ENCODE data around the gene LAP3.

The LAP3 gene

DNA sequence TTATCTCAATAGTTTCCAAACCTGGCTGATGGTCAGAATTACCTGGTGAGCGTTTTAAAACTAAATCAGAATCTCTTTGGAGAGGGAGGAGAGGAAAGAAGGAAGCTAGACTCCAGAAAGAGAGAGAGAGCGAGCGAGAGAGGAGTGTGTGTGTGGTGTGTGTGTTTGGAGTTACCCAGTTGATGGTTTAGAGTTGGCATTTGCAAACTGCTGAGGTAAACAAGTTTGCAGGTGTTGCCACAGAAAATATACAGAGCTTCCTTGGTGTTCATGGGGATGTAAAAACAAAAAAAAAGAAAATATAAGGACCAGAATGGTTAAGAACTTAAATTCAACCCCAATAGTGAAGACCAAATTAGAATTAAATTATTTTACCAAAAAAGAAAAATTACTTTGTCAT lies 26.4 kb upstream of the LAP3 start:
- Histone ChIP-seq H2AK5ac (ENCODE audit: low read depth, low read length) (no peak overlapping the region), H3K79me1 (ENCODE audit: low read depth, low read length) (no peaks in the 10 kb centered on the region), H3K36me3 (replicated peaks in 1 of 2; ENCODE audit: control insufficient read depth in 2 of 2, insufficient read depth in 2 of 2, low read length in 2 of 2) (no peaks in the 10 kb centered on the region), H3K4me2 (ENCODE audit: insufficient read depth, low read length, poor library complexity, severe bottlenecking) (no peak overlapping the region), H3K14ac (ENCODE audit: low read length) (no peak overlapping the region), H3K4ac (ENCODE audit: low read length) (no peak overlapping the region), H3K27ac (replicated peaks; ENCODE audit: low read length) (no peak overlapping the region), H2BK15ac (ENCODE audit: low read length) (no peak overlapping the region), H3K4me3 (ENCODE audit: low read length in 2 of 2) (no peak overlapping the region), H3K9me3 (replicated peaks in 1 of 2; ENCODE audit: control insufficient read depth in 2 of 2, insufficient read depth in 1 of 2, low read depth in 1 of 2, low read length in 2 of 2) (no peaks in the 10 kb centered on the region), H4K91ac (ENCODE audit: low read depth, low read length, poor library complexity) (no peak overlapping the region), H4K8ac (ENCODE audit: low read depth, low read length) (no peak overlapping the region), H3K9ac (ENCODE audit: low read depth, low read length, poor library complexity) (no peak overlapping the region), H3K27me3 (ENCODE audit: control insufficient read depth in 3 of 3, insufficient read depth in 3 of 3, low read depth in 1 of 3, low read length in 3 of 3) (peaks cover 0 to 7% (median 0%) of the 10 kb centered on the region in 3 experiments), H3K18ac (ENCODE audit: low read length) (no peak overlapping the region), H3K4me1 (ENCODE audit: control insufficient read depth in 2 of 2, insufficient read depth in 1 of 2, low read depth in 1 of 2, low read length in 2 of 2) (peaks cover 0 to 3% of the 10 kb centered on the region in 2 donors), H2BK12ac (ENCODE audit: low read length) (no peak overlapping the region), H3K23ac (ENCODE audit: low read depth, low read length, poor library complexity) (no peak overlapping the region), H2BK120ac (ENCODE audit: low read depth, low read length) (no peak overlapping the region), H2BK5ac (ENCODE audit: low read length) (no peak overlapping the region), H2AFZ (ENCODE audit: low read length) (no peak overlapping the region)
- WGBS, 2 donors (ENCODE audit: extremely low coverage in 2 of 2, insufficient read length in 2 of 2, insufficient replicate concordance in 1 of 2): 100% methylated on average over 2 of the region's 3 CpGs; no CpG with 5 or more reads in 1 of the 2 donors
- DNase-seq (ENCODE audit: low spot score): no peak

DNA sequence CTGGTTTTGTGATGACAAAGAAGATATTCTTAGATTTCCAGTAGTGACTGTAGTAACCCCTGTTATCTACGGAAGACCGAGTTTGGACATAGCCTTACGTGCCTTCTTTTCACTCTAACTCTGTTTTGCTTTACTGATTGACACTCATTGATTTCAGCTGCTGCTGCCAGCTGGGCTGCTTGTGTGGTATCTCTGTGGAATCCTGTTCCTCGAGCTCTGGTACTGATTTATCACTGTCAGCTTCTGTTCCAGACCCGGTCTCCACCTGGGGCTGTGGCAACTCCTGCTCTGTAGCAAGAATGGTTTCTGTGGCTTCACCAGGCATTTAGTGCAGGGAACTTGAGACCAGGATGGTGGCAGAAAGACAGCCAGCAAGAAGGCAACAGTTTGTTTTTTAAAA lies 24.6 kb upstream of the LAP3 start:
- peaks cover 0 to 14% (median 0%) of the 10 kb centered on the region in 3 experiments for H3K27me3 ChIP-seq (ENCODE audit: control insufficient read depth in 3 of 3, insufficient read depth in 3 of 3, low read depth in 1 of 3, low read length in 3 of 3)
- H4K91ac ChIP-seq (ENCODE audit: low read depth, low read length, poor library complexity): no peak overlapping the region
- H3K9me3 ChIP-seq (replicated peaks in 1 of 2; ENCODE audit: control insufficient read depth in 2 of 2, insufficient read depth in 1 of 2, low read depth in 1 of 2, low read length in 2 of 2): no peaks in the 10 kb centered on the region
- H2AFZ ChIP-seq (ENCODE audit: low read length): peak overlapping the region; percentile 70
- DNase-seq (ENCODE audit: low spot score): no peak
- no CpG with 5 or more reads among the region's 5 CpGs for WGBS, 2 donors (ENCODE audit: extremely low coverage in 2 of 2, insufficient read length in 2 of 2, insufficient replicate concordance in 1 of 2)
- no peak overlapping the region for H3K14ac ChIP-seq (ENCODE audit: low read length)
- H3K9ac ChIP-seq (ENCODE audit: low read depth, low read length, poor library complexity): no peak overlapping the region
- no peak overlapping the region for H4K8ac ChIP-seq (ENCODE audit: low read depth, low read length)
- H2BK120ac ChIP-seq (ENCODE audit: low read depth, low read length): no peak overlapping the region
- H2AK5ac ChIP-seq (ENCODE audit: low read depth, low read length): no peak overlapping the region
- H2BK5ac ChIP-seq (ENCODE audit: low read length): no peak overlapping the region
- no peaks in the 10 kb centered on the region for H3K79me1 ChIP-seq (ENCODE audit: low read depth, low read length)
- H3K36me3 ChIP-seq (replicated peaks in 1 of 2; ENCODE audit: control insufficient read depth in 2 of 2, insufficient read depth in 2 of 2, low read length in 2 of 2): no peaks in the 10 kb centered on the region
- H2BK15ac ChIP-seq (ENCODE audit: low read length): no peak overlapping the region
- H3K27ac ChIP-seq (replicated peaks; ENCODE audit: low read length): no peak overlapping the region
- H3K4me3 ChIP-seq (ENCODE audit: low read length in 2 of 2): no peak overlapping the region
- peaks cover 0 to 3% of the 10 kb centered on the region in 2 donors for H3K4me1 ChIP-seq (ENCODE audit: control insufficient read depth in 2 of 2, insufficient read depth in 1 of 2, low read depth in 1 of 2, low read length in 2 of 2)
- no peak overlapping the region for H3K18ac ChIP-seq (ENCODE audit: low read length)
- no peak overlapping the region for H2BK12ac ChIP-seq (ENCODE audit: low read length)
- H3K4me2 ChIP-seq (ENCODE audit: insufficient read depth, low read length, poor library complexity, severe bottlenecking): no peak overlapping the region
- H3K23ac ChIP-seq (ENCODE audit: low read depth, low read length, poor library complexity): no peak overlapping the region
- H3K4ac ChIP-seq (ENCODE audit: low read length): no peak overlapping the region

DNA sequence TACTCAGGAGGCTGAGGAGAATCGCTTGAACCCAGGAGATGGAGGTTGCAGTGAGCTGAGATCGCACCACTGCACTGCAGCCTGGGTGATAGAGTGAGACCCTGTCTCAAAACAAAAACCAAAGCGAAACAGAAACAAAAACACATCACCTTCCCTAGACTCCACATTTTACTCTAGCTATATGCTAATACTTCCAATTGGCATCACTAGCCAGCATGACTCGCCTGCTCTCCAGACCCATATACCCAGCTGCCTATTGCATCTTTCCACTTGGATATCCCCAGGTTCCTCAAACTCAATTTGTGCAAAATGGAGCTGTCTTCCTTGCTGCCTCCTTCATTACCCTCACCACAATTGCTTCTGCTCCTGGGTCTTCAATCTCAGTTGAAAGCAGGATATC lies 22.4 kb upstream of the LAP3 start:
- no peak overlapping the region for H3K27ac ChIP-seq (replicated peaks; ENCODE audit: low read length)
- no peaks in the 10 kb centered on the region for H3K9me3 ChIP-seq (replicated peaks in 1 of 2; ENCODE audit: control insufficient read depth in 2 of 2, insufficient read depth in 1 of 2, low read depth in 1 of 2, low read length in 2 of 2)
- no peak overlapping the region for H2AK5ac ChIP-seq (ENCODE audit: low read depth, low read length)
- no peak overlapping the region for H3K18ac ChIP-seq (ENCODE audit: low read length)
- H2AFZ ChIP-seq (ENCODE audit: low read length): no peak overlapping the region
- H2BK15ac ChIP-seq (ENCODE audit: low read length): no peak overlapping the region
- no peak for DNase-seq (ENCODE audit: low spot score)
- H3K36me3 ChIP-seq (replicated peaks in 1 of 2; ENCODE audit: control insufficient read depth in 2 of 2, insufficient read depth in 2 of 2, low read length in 2 of 2): no peaks in the 10 kb centered on the region
- no peak overlapping the region for H3K14ac ChIP-seq (ENCODE audit: low read length)
- WGBS, 2 donors (ENCODE audit: extremely low coverage in 2 of 2, insufficient read length in 2 of 2, insufficient replicate concordance in 1 of 2): no CpG with 5 or more reads among the region's 4 CpGs
- H4K91ac ChIP-seq (ENCODE audit: low read depth, low read length, poor library complexity): no peak overlapping the region
- H3K27me3 ChIP-seq (ENCODE audit: control insufficient read depth in 3 of 3, insufficient read depth in 3 of 3, low read depth in 1 of 3, low read length in 3 of 3): peaks cover 0 to 14% (median 0%) of the 10 kb centered on the region in 3 experiments
- no peak overlapping the region for H3K9ac ChIP-seq (ENCODE audit: low read depth, low read length, poor library complexity)
- H2BK12ac ChIP-seq (ENCODE audit: low read length): no peak overlapping the region
- H3K23ac ChIP-seq (ENCODE audit: low read depth, low read length, poor library complexity): no peak overlapping the region
- H3K4me3 ChIP-seq (ENCODE audit: low read length in 2 of 2): no peak overlapping the region
- H3K4ac ChIP-seq (ENCODE audit: low read length): no peak overlapping the region
- H3K4me2 ChIP-seq (ENCODE audit: insufficient read depth, low read length, poor library complexity, severe bottlenecking): no peak overlapping the region
- no peak overlapping the region for H4K8ac ChIP-seq (ENCODE audit: low read depth, low read length)
- no peak overlapping the region for H2BK120ac ChIP-seq (ENCODE audit: low read depth, low read length)
- no peak overlapping the region for H2BK5ac ChIP-seq (ENCODE audit: low read length)
- peaks cover 0 to 3% of the 10 kb centered on the region in 2 donors for H3K4me1 ChIP-seq (ENCODE audit: control insufficient read depth in 2 of 2, insufficient read depth in 1 of 2, low read depth in 1 of 2, low read length in 2 of 2)
- H3K79me1 ChIP-seq (ENCODE audit: low read depth, low read length): no peaks in the 10 kb centered on the region

DNA sequence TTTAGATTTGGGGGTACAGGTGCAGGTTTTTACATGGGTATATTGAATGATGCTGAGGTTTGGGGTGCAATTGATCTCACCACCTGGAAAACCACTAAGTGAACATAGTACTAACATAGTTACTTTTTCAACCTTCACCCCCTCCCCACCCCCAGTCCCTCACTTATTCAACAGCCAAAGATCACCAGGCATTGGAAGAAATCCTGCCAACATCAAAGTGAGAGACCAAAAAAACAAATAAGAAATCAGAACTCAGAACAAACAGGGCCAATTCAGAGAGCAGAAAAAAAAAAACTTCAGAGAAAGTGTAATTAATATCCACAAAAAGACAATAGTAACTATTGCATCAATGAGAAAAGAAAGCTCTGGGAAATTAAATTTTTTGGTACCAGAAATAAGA lies 20.5 kb upstream of the LAP3 start:
- Histone ChIP-seq H2BK5ac (ENCODE audit: low read length) (no peak overlapping the region), H3K4me3 (ENCODE audit: low read length in 2 of 2) (no peak overlapping the region), H3K36me3 (replicated peaks in 1 of 2; ENCODE audit: control insufficient read depth in 2 of 2, insufficient read depth in 2 of 2, low read length in 2 of 2) (no peaks in the 10 kb centered on the region), H3K23ac (ENCODE audit: low read depth, low read length, poor library complexity) (no peak overlapping the region), H4K8ac (ENCODE audit: low read depth, low read length) (no peak overlapping the region), H2AK5ac (ENCODE audit: low read depth, low read length) (no peak overlapping the region), H3K27ac (replicated peaks; ENCODE audit: low read length) (no peak overlapping the region), H3K4me2 (ENCODE audit: insufficient read depth, low read length, poor library complexity, severe bottlenecking) (no peak overlapping the region), H2AFZ (ENCODE audit: low read length) (no peak overlapping the region), H3K9ac (ENCODE audit: low read depth, low read length, poor library complexity) (no peak overlapping the region), H2BK120ac (ENCODE audit: low read depth, low read length) (no peak overlapping the region), H3K18ac (ENCODE audit: low read length) (no peak overlapping the region), H3K4ac (ENCODE audit: low read length) (no peak overlapping the region), H3K4me1 (ENCODE audit: control insufficient read depth in 2 of 2, insufficient read depth in 1 of 2, low read depth in 1 of 2, low read length in 2 of 2) (peaks cover 0 to 3% of the 10 kb centered on the region in 2 donors), H3K9me3 (replicated peaks in 1 of 2; ENCODE audit: control insufficient read depth in 2 of 2, insufficient read depth in 1 of 2, low read depth in 1 of 2, low read length in 2 of 2) (no peaks in the 10 kb centered on the region), H2BK15ac (ENCODE audit: low read length) (no peak overlapping the region), H3K27me3 (ENCODE audit: control insufficient read depth in 3 of 3, insufficient read depth in 3 of 3, low read depth in 1 of 3, low read length in 3 of 3) (peaks cover 0 to 14% (median 0%) of the 10 kb centered on the region in 3 experiments), H3K79me1 (ENCODE audit: low read depth, low read length) (no peaks in the 10 kb centered on the region), H2BK12ac (ENCODE audit: low read length) (no peak overlapping the region), H4K91ac (ENCODE audit: low read depth, low read length, poor library complexity) (no peak overlapping the region), H3K14ac (ENCODE audit: low read length) (no peak overlapping the region)
- DNase-seq (ENCODE audit: low spot score): no peak
